GM23338 (cell line): ENCODE measurements around the gene RAB7B. TPM values are rescaled to one million over a fixed set of nuclear protein-coding genes. Genes with fewer than 3 reads are reported as not detected.

Source experiments
- ATAC-seq: fragments of 200-7000 bp; cut with Tn5 transposase; 3 replicates; pipeline ENCODE4 v1.9.1; 2020
- DNase-seq: peaks from one replicate; pipeline ENCODE4 v3.0.0-alpha.2; 2015; ENCODE audit warnings: low spot score
- H2AFZ ChIP-seq: fragments of 200-600 bp; sonication (generic); 2 replicates; pipeline ENCODE4 v1.8.0; 2016; ENCODE audit warnings: antibody characterized with exemption, mild to moderate bottlenecking, moderate library complexity
- H3F3A ChIP-seq: fragments of 200-600 bp; sonication (generic); replicated peaks from 2 replicates; pipeline ENCODE4 v1.8.0; 2017; ENCODE audit warnings: antibody characterized with exemption, mixed run types, low read depth
- H3K27ac ChIP-seq: fragments of 200-600 bp; sonication (generic); 2 replicates; pipeline ENCODE4 v1.6.1; 2016; ENCODE audit warnings: low read depth
- H3K27me3 ChIP-seq: fragments of 200-600 bp; sonication (generic); 2 replicates; pipeline ENCODE4 v1.8.0; 2016; ENCODE audit warnings: mild to moderate bottlenecking, mixed run types, moderate library complexity; ENCODE audit not compliant: insufficient read depth
- H3K36me3 ChIP-seq: fragments of 200-600 bp; sonication (generic); 2 replicates; pipeline ENCODE4 v1.8.0; 2016; ENCODE audit warnings: mild to moderate bottlenecking; ENCODE audit not compliant: insufficient read depth
- H3K4me1 ChIP-seq: fragments of 200-600 bp; sonication (generic); 2 replicates; pipeline ENCODE4 v1.8.0; 2016; ENCODE audit warnings: mild to moderate bottlenecking, moderate library complexity; ENCODE audit not compliant: insufficient read depth
- H3K4me2 ChIP-seq: fragments of 200-600 bp; sonication (generic); 2 replicates; pipeline ENCODE4 v1.7.1; 2017; ENCODE audit warnings: mixed run types
- H3K4me3 ChIP-seq: fragments of 200-600 bp; sonication (generic); 2 replicates; pipeline ENCODE4 v1.6.1; 2016; ENCODE audit warnings: mixed run types
- H3K79me2 ChIP-seq: fragments of 200-600 bp; sonication (generic); replicated peaks from 2 replicates; pipeline ENCODE4 v1.8.0; 2017; ENCODE audit warnings: mild to moderate bottlenecking; ENCODE audit not compliant: insufficient read depth
- H3K9me2 ChIP-seq: fragments of 200-600 bp; sonication (generic); 2 replicates; pipeline ENCODE4 v1.8.0; 2017; ENCODE audit not compliant: insufficient read depth
- H4K20me1 ChIP-seq: fragments of 200-600 bp; sonication (generic); replicated peaks from 2 replicates; pipeline ENCODE4 v1.8.0; 2017; ENCODE audit warnings: mild to moderate bottlenecking; ENCODE audit not compliant: insufficient read depth
- H3K27ac Mint-ChIP-seq: 2 replicates; pipeline ENCODE4 v1.8.0; 2020; ENCODE audit warnings: inconsistent platforms, mild to moderate bottlenecking, moderate library complexity, mixed read lengths
- H3K27me3 Mint-ChIP-seq: 3 replicates; pipeline ENCODE4 v1.8.0; 2022; ENCODE audit warnings: low read depth, mild to moderate bottlenecking, moderate library complexity, mixed read lengths, inconsistent platforms; ENCODE audit not compliant: insufficient read depth, poor library complexity
- H3K36me3 Mint-ChIP-seq: 3 replicates; pipeline ENCODE4 v1.8.0; 2021; ENCODE audit warnings: low read depth, mild to moderate bottlenecking, inconsistent platforms, moderate library complexity, mixed read lengths
- H3K4me1 Mint-ChIP-seq: 3 replicates; pipeline ENCODE4 v1.8.0; 2020; ENCODE audit warnings: mild to moderate bottlenecking, inconsistent platforms, mixed read lengths
- H3K4me3 Mint-ChIP-seq: 3 replicates; pipeline ENCODE4 v1.8.0; 2021; ENCODE audit warnings: moderate library complexity, mild to moderate bottlenecking, inconsistent platforms, mixed read lengths
- H3K9me3 Mint-ChIP-seq: 3 replicates; pipeline ENCODE4 v1.8.0; 2020; ENCODE audit warnings: moderate library complexity, mild to moderate bottlenecking, inconsistent platforms, mixed read lengths
- EZH2 ChIP-seq: fragments of 200-600 bp; sonication (generic); IDR thresholded peaks from one replicate; pipeline ENCODE4 v1.8.0; 2017; ENCODE audit warnings: antibody characterized with exemption, mild to moderate bottlenecking, low read depth; ENCODE audit not compliant: unreplicated experiment
- ZNF114 ChIP-seq: fragments of 250-450 bp; sonication (Bioruptor Pico); IDR thresholded peaks from 2 replicates; pipeline ENCODE4 v1.5.0; 2020; ENCODE audit warnings: mild to moderate bottlenecking, moderate library complexity
- polyA plus RNA-seq: library from polyadenylated mRNA; unstranded; fragments of >200 nt; fragmentation: Nextera tagmentation; extraction: Ambion mirVana; gene quantifications from 2 replicates; pipeline ENCODE4 v1.2.1, GENCODE V29; 2016
- total RNA-seq: library from RNA; depleted of rRNA; stranded (reverse); fragments of >200 nt; shearing (Covaris generic); gene quantifications from 2 replicates; pipeline ENCODE4 v1.2.3, GENCODE V29; 2014
- TF ChIP-seq, protein P1 (sequence below): IDR thresholded peaks from 2 replicates; pipeline ENCODE4 v1.6.1; 2016; ENCODE audit warnings: antibody characterized with exemption
- TF ChIP-seq, protein P2 (sequence below): fragments of 250-450 bp; sonication (Bioruptor Pico); IDR thresholded peaks from 2 replicates; pipeline ENCODE4 v1.5.0; 2020; ENCODE audit warnings: mild to moderate bottlenecking, moderate library complexity

RAB7B gene
- total and polyA plus RNA-seq, 2 experiments from 2014 or later: not detected

DNA sequence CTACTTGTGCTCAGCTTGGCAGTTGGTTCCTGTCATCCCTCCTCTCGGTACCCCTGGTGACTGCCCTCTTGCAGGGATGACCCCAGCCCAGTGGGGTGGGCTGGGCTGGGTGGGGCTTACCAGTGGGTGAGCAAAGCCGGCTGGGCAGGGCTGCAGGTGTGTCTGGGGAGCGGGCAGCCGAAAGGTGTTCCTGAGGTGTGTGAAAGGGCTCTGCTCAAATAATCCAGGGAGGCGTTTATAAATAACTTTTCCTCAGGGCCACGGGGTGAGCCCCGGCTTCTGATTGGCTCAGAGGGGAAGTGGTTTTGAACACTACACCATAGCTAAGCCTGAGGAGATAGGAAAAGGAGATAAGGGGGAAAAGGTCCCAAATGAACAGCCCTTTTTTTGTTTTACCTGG lies 60.0 kb downstream of the RAB7B start, which contains the start of gene SLC26A9:
TSS of gene SLC26A9 (minus strand) at position 212 of the 400 bp plus-strand sequence. CDS start 7,636 bp downstream, outside the sequence.
- Histone ChIP-seq H2AFZ (no peak within 1 kb of the TSS), H3K4me1 (peaks cover 11% of the 10 kb centered on the region), H3F3A (no peaks in the 10 kb centered on the region), H4K20me1 (no peaks in the 10 kb centered on the region), H3K9me2 (peaks cover 5% of the 10 kb centered on the region; the same call in 1 of the 2 replicates), H3K79me2 (no peaks in the 10 kb centered on the region), H3K27me3 (no peaks in the 10 kb centered on the region), H3K36me3 (no peaks in the 10 kb centered on the region), H3K4me2 (no peak within 1 kb of the TSS), H3K4me3 (no peak within 1 kb of the TSS), H3K27ac (no peak within 1 kb of the TSS)
- ATAC-seq (no peak), DNase-seq (no peak)
- Mint-ChIP-seq H3K4me1 (peaks cover 22% of the 10 kb centered on the region), H3K27me3 (peaks cover 17% of the 10 kb centered on the region), H3K36me3 (no peaks in the 10 kb centered on the region), H3K27ac (no peak within 1 kb of the TSS), H3K4me3 (no peak within 1 kb of the TSS), H3K9me3 (no peaks in the 10 kb centered on the region; the same call in 2 of the 3 replicates)
- TF ChIP-seq, protein P1, sequence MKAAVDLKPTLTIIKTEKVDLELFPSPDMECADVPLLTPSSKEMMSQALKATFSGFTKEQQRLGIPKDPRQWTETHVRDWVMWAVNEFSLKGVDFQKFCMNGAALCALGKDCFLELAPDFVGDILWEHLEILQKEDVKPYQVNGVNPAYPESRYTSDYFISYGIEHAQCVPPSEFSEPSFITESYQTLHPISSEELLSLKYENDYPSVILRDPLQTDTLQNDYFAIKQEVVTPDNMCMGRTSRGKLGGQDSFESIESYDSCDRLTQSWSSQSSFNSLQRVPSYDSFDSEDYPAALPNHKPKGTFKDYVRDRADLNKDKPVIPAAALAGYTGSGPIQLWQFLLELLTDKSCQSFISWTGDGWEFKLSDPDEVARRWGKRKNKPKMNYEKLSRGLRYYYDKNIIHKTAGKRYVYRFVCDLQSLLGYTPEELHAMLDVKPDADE: no peak
- TF ChIP-seq EZH2: no peak

DNA sequence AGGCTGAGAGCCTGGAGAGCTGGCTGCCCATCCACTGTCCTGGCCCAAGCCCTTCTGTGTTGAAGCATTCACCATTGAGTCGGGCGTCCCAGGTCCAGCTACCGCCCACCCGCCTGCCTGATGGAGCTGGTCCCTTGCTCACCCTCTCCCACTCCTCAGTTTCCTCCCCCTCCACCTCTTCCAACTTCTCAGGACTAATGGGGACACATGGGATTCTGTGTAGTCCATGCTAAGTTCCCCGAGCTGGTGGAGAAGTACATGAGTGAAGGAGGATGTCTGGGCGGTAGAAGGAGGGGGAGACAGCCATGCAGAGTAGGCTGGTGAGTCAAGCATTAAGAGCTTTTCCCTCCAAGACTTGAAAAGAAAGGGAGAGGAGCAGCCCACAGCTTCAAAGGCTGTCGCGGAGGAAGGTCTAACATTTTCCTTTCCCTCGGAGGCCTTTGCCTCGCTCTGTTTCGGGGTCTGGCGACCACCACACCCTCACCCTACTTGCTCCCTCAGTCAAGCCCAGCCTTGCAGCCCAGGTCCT lies 60.5 kb downstream of the RAB7B start:
- H3K9me2 ChIP-seq: peaks cover 5% of the 10 kb centered on the region; the same call in 1 of the 2 replicates
- TF ChIP-seq, protein P2, sequence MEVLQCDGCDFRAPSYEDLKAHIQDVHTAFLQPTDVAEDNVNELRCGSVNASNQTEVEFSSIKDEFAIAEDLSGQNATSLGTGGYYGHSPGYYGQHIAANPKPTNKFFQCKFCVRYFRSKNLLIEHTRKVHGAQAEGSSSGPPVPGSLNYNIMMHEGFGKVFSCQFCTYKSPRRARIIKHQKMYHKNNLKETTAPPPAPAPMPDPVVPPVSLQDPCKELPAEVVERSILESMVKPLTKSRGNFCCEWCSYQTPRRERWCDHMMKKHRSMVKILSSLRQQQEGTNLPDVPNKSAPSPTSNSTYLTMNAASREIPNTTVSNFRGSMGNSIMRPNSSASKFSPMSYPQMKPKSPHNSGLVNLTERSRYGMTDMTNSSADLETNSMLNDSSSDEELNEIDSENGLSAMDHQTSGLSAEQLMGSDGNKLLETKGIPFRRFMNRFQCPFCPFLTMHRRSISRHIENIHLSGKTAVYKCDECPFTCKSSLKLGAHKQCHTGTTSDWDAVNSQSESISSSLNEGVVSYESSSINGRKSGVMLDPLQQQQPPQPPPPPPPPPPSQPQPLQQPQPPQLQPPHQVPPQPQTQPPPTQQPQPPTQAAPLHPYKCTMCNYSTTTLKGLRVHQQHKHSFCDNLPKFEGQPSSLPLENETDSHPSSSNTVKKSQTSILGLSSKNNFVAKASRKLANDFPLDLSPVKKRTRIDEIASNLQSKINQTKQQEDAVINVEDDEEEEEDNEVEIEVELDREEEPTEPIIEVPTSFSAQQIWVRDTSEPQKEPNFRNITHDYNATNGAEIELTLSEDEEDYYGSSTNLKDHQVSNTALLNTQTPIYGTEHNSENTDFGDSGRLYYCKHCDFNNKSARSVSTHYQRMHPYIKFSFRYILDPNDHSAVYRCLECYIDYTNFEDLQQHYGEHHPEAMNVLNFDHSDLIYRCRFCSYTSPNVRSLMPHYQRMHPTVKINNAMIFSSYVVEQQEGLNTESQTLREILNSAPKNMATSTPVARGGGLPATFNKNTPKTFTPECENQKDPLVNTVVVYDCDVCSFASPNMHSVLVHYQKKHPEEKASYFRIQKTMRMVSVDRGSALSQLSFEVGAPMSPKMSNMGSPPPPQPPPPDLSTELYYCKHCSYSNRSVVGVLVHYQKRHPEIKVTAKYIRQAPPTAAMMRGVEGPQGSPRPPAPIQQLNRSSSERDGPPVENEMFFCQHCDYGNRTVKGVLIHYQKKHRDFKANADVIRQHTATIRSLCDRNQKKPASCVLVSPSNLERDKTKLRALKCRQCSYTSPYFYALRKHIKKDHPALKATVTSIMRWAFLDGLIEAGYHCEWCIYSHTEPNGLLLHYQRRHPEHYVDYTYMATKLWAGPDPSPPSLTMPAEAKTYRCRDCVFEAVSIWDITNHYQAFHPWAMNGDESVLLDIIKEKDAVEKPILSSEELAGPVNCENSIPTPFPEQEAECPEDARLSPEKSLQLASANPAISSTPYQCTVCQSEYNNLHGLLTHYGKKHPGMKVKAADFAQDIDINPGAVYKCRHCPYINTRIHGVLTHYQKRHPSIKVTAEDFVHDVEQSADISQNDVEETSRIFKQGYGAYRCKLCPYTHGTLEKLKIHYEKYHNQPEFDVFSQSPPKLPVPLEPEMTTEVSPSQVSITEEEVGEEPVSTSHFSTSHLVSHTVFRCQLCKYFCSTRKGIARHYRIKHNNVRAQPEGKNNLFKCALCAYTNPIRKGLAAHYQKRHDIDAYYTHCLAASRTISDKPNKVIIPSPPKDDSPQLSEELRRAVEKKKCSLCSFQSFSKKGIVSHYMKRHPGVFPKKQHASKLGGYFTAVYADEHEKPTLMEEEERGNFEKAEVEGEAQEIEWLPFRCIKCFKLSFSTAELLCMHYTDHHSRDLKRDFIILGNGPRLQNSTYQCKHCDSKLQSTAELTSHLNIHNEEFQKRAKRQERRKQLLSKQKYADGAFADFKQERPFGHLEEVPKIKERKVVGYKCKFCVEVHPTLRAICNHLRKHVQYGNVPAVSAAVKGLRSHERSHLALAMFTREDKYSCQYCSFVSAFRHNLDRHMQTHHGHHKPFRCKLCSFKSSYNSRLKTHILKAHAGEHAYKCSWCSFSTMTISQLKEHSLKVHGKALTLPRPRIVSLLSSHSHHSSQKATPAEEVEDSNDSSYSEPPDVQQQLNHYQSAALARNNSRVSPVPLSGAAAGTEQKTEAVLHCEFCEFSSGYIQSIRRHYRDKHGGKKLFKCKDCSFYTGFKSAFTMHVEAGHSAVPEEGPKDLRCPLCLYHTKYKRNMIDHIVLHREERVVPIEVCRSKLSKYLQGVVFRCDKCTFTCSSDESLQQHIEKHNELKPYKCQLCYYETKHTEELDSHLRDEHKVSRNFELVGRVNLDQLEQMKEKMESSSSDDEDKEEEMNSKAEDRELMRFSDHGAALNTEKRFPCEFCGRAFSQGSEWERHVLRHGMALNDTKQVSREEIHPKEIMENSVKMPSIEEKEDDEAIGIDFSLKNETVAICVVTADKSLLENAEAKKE (CRISPR knock-in tag): no peak
- TF ChIP-seq EZH2 (no peak), ZNF114 (CRISPR knock-in tag) (no peak)
- no peaks in the 10 kb centered on the region for H3F3A ChIP-seq
- no peak overlapping the region for H3K4me3 ChIP-seq
- peaks cover 11% of the 10 kb centered on the region for H3K4me1 ChIP-seq
- Mint-ChIP-seq H3K4me3 (no peak overlapping the region), H3K4me1 (peaks cover 22% of the 10 kb centered on the region), H3K27ac (no peak overlapping the region), H3K9me3 (no peaks in the 10 kb centered on the region; the same call in 2 of the 3 replicates), H3K36me3 (no peaks in the 10 kb centered on the region), H3K27me3 (peaks cover 17% of the 10 kb centered on the region)
- H2AFZ ChIP-seq: no peak overlapping the region
- H4K20me1 ChIP-seq: no peaks in the 10 kb centered on the region
- no peak overlapping the region for H3K4me2 ChIP-seq
- H3K27ac ChIP-seq: no peak overlapping the region
- H3K79me2 ChIP-seq: no peaks in the 10 kb centered on the region
- no peaks in the 10 kb centered on the region for H3K36me3 ChIP-seq
- H3K27me3 ChIP-seq: no peaks in the 10 kb centered on the region
- ATAC-seq: no peak
- no peak for DNase-seq
